Middle frontal gyrus (tissue), 1 donor: ENCODE results near the gene MLEC.
"Not testable (repeated sequence)": the region's sequence is repeated elsewhere in the genome, so short reads cannot be mapped to it uniquely, and the experiment has no call there.

Source experiments
- DNase-seq: peaks from one replicate; pipeline ENCODE4 v3.0.0-alpha.2; 2015; ENCODE audit warnings: low spot score; ENCODE audit errors: extremely low spot score

The MLEC gene

DNA sequence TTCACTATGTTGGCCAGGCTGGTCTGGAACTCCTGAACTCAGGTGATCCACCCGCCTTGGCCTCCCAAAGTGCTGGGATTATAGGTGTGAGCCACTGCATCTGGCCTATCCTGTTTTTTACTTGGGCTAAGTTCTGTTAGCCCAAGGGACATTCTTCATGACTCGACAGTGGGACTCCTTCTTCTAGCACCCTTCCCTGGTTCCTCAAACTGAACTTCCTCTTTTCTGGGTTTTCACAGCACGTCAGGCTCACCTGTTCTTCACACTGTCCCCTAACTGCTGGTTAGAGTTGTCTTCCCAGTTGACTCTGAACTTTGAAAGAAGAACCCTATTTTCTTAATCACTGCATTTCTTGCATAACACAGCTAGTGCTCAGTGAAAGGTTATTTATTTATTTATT lies 24.1 kb upstream of the MLEC start:
- no peak for DNase-seq

DNA sequence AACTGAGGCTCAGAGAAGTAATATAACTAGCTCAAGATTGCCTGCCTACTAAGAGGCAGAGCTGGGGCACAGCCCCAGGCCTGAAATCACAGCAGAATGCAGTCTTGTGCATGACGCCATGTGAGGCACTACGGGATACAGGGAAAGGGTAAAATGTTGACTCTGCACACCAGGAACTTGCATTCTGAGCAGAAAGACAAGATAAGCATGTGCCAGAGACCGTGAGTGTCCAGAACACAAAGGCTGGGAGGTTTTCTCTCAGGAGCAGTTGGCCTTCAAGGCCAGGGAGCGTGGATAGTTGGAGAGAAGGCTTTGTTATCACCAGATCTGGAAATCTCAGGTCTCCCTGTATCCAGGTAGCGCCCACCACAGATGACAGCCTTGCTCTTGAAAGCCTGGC lies 23.2 kb upstream of the MLEC start:
- no peak for DNase-seq

DNA sequence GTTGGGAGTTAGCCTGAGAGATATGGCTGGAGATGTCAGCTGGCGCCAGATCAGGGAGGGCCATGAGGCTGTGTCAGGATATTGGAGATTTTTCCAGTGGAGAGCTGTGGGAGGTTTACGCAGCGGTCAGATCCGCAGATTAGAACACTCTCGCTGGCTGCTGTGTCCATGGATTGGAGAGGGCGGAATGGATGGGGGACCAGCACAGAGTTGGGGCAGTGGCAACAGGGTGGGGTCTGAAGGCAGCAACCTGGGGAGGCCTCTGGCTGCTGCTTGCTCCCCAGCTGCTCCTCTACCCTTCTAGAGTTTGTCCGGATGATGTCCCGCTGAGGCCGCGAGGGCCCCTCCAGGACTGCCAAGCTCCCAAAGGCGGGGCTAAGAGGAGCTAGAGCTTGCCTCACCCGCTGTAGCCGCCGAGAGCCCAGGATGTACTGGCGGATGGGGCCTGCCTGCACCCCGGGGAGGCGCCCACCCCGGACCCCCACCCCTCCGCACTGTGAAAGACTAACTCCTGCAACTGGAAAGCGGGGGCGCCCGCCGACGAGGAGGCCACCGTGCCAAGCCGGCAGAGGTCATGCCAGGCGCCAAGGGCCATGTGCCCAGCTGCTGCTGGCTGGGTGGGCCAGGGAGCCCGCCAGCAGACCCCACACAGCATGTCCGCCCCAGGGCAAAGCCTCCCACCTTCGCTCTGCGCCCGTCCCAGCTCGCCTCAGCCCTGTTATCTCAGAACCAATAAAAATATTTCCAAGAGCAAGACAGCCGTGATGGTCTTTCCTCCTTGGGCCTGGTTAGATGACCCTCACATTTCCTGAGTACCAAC lies 20.2 kb upstream of the MLEC start:
- DNase-seq = no peak

DNA sequence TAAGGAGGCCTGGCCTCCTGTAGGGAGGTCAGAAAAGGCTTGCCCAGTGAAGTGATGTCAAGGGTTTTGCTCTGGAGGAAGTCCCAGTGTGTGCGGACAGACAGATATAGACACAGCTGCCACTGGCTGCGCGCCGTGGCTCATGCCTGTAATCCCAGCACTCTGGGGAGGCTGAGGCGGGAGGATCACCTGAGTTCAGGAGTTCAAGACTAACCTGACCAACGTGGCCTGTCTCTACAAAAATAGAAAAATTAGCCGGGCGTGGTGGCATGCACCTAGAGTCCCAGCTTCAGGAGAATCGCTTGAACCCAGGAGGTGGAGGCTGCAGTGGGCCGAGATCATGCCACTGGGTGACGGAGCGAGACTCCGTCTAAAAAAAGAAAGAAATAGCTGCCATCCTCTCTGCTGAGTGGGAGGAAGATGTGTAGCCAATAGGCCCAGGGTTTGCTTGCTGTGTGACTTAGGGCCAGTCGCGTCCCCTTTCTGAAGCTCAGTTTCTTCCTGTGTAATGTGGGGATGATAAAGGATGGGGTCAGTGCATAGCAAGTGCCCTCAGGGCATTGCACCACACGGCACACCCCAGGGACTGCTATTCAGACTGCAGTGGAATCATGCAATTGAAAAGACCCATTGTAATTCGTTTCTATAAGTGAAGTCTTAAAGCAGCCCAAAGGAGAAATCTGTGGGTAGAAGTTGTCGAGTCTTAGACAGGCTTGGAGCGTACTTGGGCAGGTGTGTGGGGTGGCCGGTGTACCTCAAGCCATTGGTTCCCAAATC lies 18.7 kb upstream of the MLEC start:
- DNase-seq = no peak

DNA sequence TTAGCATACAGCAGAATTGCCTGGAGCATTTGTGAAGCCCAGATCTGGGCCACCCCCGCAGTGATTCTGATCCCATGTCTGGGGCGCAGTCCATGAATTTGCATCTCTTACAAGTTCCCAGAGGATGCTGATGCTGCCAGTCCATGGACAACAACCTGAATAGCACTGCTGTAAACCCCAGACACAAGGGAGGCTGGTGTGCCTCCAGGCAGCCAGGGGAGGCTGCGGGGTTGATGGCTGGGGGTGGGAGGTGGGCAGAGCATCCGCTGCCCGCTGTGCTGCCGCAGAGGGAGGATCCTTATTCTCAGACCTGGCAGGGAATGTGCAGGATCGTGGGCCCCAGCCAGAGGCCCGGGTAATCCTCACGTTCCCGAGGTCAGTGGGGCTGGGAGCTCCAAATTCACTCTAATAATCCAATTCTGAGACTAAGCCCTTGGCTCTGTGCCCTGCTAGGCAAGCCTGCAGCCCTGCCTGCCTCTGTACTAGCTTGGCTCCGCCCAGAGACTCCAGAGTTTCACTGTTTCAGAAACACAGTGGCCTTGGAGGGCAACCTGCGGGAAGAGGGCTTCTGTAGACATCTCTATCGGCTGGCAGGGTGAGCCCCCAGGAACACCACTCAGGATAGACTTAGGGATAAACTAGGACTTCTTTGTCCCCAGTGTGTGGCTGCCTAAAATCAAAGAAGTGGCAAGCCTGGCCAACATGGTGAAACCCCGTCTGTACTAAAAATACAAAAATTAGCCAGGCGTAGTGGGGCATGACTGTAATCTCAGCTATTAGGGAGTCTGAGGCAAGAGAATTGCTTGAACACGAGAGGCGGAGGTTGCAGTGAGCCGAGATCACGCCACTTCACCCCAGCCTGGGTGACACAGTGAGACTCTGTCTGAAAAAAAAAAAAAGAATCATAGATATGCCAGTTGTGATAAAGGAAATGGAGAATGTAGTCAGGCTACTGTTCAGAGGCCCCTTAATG lies 17.8 kb upstream of the MLEC start:
- no peak for DNase-seq

DNA sequence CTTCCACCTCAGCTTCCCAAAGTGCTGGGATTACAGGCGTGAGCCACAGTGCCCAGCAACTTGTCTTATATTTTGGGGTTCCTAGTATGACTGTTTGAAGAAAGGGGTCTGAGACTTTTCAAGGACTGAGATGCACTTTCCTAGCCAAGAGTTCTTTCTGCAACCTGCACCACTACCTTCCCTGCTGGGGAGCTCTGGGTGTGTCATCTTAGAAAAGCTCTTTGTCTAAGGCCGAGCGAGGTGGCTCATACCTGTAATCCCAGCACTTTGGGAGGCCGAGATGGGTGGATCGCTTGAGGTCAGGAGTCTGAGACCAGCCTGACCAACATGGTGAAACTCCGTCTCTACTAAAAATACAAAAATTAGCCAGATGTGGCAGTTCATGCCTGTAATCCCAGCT lies 16.7 kb upstream of the MLEC start:
- DNase-seq = not testable (repeated sequence)

DNA sequence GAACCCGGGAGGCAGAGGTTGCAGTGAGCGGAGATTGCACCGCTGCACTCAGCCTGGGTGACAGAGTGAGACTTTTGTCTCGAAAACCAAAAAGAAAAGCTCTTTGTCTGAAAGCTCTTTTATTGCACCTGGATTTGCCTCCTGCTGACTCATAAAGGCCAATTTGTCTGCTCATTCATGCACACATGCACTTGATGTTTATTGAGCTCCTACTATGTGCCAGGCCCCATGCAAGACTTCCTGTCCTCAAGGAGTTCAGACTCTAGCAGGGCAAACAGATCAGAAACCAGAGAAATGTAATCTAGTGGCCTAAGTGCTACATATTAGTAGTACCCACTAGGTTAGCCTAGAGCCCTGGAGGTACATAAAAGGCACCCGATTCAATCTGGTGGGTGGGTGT lies 16.3 kb upstream of the MLEC start:
- DNase-seq = no peak

DNA sequence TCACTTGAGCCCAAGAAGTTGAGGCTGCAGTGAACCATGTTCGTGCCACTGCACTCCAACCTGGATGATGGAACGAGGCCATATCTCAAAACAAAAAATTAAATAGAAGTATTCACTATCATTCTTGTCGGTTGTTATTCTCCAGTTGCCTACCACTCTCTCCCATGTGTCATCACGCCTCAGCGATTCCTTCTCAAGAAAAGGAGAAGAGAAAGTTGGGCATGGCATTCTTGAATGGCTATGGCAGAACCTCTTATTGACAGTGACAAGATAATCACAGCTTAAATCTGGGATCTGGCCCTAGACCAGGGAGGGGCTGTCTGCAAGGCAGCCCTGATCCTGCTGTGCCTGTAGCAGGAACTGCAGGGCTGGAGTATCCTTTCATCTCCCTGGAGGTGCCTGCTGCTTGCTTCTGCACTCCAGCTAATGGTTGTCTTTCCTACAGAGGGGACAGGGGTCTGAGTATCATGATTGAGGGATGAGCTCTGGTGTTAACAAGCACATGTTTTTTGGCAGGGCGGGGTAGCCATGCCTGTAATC lies 12.8 kb upstream of the MLEC start:
- DNase-seq = no peak

DNA sequence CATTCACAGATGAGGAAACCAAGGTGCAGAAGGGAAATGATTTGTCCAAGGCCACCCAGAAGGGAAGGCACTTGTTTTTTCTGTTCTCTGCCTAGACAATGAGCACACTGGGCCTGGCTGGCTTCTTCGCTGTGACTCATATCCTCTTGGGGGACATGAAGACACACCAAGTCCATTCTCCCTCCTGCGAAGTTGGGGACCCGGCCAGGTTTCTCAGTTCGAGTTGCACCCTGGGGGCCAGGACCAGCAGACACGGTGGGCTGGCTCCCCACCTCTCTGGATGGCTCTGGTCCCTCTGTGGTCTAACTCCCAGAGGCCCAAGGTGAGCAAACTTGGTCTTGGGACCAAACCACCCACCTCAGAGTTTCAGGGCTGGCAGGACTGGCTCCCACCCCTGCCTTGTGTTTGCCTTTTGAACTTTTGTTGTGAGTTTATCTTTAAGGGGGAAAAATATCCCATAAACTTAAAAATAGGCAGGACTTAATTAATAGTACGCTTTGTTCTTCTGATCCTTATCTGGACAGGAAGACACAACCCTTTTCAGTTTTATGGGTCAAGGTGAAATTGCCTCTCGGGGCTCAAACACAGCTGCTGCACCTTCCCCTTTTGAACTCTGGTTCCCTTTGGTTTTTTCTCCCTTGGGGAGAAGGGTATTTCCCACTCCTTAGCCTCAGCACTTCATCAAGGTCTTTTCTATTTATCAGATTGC lies 9.0 kb upstream of the MLEC start:
- no peak for DNase-seq

DNA sequence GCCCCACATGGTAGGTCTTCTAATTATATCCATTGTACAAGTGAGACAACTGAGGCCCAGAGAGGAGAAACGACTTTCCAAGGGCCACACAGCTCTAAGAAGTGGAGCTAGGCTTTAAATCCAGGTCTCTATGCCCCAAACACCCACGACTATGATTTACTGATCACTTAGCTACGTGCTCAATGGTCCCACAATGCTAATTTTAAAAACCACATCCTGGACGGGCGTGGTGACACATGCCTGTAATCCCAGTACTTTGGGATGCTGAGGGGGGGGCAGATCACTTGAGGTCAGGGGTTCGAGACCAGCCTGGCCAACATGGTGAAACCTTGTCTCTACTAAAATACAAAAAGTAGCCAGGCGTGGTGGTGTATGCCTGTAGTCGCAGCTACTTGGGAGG lies 8.4 kb upstream of the MLEC start:
- DNase-seq = no peak

DNA sequence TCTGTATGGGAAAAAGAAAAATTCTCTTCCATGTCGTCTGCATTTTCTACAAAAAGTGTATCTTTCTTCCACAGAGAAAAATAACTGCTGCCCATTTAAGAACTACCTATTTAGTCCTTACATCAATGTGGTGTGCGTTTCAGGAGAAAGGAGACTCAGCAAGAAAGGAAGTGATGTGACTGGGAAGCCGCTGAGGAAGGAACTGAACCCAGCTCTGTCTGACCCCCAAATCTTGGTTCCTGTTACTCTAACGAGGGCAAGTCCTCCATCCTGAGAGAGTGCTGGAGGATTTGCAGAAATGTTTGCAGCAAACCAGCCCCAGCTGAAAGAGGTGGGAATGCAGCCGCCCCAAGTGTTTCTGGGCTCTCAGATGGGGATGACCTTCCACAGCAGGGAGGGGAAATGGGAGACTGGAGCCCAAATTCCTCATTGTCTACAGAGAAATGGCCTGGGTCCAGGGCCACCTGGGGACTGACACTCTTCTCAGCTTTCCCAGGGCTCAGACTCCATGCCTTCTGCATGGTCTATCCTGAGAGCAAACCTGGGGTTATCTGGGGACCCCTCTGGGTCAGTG lies 6.7 kb upstream of the MLEC start:
- DNase-seq = no peak

DNA sequence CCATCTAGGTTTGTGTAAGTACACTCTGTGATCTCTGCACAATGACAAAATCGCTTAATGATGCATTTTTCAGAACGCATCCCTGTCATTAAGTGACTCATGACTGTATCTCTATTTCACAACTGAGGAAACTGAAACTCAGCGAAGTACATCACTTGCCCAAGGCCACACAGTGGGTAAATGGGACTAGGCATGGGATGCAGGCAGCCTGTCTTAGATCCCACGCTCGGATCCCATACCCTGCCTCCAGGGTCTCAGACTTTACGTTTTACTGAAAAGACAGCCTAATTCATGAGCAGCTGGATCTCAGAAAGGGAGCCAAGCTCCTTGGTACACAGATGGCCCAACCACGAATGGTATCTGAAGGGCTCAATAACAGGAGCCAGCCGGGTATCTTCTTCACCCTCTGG lies 2.4 kb upstream of the MLEC start:
- no peak for DNase-seq

DNA sequence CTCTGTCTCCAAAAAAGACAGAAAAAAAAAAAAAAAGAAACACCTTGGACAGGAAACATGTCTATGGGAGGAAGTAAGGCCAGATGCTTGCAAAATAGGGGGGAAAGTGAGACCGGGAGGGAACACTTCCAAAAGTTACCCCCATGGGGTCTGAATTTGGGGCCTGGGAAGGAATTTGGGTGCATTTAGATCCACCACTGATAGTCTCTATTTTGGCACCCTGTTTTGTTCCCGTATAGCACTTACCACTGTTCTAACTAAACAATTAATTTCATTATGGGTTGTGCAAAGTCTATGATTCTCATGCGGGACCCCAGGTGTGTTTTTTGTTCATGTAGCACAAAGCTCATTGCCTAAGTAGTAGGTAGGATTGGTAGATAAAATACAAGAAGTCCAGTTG lies 1.4 kb upstream of the MLEC start:
- no peak for DNase-seq

DNA sequence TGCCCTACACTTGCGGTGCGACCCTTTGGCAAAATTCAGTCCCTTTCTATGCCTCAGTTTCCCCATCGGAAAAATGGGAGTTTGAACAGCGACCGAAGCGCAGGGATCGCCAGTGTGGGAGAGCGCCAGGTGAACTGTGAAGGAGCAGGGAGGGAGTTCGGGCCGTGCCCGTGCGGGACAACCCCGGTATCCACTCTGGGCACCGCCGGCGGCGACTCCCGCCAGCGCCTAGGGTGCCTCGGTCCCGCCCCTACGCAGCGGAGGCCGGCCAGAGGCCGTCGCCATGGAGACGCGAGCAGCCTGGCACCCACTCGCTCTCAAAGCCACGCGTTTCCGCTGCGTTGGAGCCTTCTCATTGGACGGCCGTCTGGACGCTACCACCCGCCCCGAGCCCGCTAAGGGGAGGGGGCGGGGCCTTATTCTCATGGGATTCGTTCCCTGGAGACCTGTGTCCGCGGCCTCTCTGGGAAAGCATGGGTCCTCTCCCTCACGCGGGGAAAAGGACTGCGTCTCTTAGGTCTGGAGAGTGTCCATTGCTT lies 729 bp upstream of the MLEC start:
- DNase-seq = peak; percentile 100

DNA sequence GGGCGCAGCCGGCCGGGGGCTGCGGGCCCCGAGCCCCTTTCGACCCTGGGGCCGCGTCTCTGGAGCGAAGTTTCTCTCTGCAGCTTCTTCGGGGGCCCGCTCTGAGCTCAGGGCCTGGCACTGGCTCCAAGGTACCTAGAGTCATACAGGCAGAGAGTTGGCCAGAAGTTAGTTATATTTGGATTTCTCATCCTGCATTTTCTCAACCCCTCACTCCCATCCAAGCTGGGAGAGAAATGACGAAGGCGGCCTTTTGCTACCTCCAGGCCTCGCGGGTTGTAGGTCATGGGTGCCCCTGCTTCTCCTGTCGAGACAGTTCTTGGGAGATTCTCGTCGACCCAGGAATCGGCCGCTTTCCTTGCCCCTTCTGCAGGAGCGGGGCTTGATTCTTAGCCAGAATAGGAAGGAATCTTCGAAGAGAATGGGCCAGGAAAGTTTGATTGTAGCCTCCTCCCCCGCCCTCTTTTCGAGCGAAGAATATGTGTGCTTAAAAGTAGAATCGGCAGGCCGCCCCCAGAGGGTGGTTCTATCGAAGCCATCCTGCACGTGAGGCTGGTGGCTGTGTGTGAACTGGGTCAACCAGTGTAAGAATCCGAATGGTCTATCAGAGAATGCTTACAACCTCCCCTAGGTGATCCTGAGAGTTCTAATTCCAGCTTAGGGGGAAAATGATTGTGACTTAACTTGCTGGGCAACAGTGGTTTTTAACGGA lies 785 bp downstream of the MLEC start:
- DNase-seq = no peak

DNA sequence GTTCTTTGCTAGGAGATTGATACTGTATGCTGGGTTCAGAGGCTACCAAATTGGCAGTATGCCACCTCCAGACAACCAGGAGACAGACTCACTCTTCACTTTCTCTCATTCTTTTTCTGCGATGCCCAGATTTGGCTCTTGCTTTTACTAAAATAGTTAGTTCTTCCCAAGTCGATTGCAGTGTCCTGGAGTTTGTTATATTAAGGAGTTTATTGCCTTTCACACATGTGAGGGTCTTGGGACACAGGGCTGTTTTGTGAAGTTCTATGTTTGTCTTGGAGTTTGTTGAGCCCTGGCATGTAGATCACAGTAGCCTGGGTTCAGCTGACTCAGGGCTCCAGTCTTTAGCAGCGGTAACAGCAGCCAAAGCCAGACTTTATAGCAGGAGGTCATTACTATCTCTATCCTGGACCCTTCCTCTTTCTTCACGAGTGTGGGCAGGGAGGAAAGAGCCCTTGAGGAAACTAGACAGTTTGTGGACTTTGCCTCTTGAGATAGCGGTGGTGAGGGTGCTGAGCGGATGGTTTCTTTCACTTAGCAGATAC lies 1.6 kb downstream of the MLEC start:
- no peak for DNase-seq

DNA sequence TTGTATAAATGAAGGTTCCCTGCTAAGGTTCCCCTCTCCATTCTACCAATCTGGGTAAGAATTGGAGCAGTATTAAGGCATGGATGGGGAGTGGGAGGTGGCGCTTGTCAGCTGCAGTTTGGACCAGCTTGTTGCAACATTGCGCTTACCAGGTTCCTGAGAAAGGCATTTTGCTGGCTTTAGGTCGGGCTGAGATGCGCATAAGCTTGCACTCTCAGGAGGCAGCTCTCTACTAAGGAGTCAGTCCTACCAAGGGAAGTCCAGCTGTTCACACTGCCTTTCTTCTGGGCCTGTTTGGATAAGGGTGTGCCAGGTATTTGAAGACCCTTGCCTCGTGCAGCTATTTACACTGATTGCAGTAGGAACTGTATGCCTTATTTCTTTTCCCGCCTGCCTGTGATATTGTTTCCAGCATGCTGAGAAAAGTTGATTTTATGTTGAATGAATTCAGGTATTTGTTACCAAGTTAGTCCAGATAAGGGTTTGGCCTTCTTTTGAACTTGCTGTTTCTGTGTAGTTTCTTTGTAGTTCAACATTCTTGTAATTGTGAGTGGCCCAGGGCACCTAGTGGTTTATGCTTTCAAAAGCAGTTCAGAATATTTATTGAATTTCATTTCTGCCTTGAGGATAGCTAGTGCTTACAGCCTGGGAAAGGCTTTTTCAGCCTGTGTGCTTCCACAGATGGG lies 2.6 kb downstream of the MLEC start:
- no peak for DNase-seq

DNA sequence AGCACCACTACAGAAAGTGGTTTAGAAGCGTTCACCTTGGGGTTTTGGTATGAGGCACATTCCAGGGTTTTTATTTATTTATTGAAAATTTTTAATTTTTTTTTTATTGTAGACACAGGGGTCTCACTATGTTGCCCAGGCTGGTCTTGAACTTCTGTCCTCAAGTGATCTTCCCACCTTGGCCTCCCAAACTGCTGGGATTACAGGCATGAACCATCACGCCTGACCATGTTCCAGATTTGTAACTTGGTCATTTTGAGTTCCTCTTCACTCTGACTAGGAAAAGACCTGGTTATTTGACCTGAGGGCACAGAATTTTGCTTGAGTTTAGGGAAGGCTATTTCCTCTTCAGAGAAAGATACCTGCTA lies 3.1 kb downstream of the MLEC start:
- DNase-seq = no peak

DNA sequence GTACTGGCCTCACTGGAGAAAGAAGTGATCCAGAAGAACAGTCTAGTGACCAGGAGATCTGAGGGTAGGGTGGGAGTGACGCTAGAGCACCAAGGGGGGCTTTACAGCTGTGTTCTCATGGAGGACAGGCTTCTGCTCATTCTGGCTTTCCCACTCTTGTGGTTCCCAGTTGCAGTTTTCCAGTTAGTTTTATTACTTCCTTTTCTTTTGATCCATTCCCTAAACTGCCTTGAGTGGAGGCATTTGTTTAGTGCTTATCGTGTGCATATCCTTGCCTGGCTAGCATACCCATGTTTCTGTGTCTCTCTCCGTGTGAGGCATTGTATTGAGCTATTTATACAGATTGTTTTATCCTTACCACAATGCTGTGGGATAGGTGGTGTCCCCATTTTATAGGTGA lies 4.0 kb downstream of the MLEC start:
- no peak for DNase-seq
